ENCODE measurements around the gene SERTAD1.
A peak's percentile ranks its signal among the peaks of the same experiment; 100 is the strongest.

The SERTAD1 gene

GRCh38 chr19:40407714-40408597 is 17.8 kb downstream of the SERTAD1 start:
- DNase-seq (ENCODE audit: low spot score) = no peak
- H4K8ac ChIP-seq (ENCODE audit: low read depth, low read length) = no peak overlapping the region
- H3K9me3 ChIP-seq (replicated peaks in 1 of 2; ENCODE audit: control insufficient read depth in 2 of 2, insufficient read depth in 1 of 2, low read depth in 1 of 2, low read length in 2 of 2) = no peaks in the 10 kb centered on the region
- H3K4me3 ChIP-seq (ENCODE audit: low read length in 2 of 2) = no peak overlapping the region
- peak overlapping the region; percentile 73 for H2BK12ac ChIP-seq (ENCODE audit: low read length)
- H2BK15ac ChIP-seq (ENCODE audit: low read length) = peak overlapping the region; percentile 83
- no peak overlapping the region for H3K4me2 ChIP-seq (ENCODE audit: insufficient read depth, low read length, poor library complexity, severe bottlenecking)
- H3K79me1 ChIP-seq (ENCODE audit: low read depth, low read length) = peaks cover 1% of the 10 kb centered on the region
- no CpG with 5 or more reads among the region's 22 CpGs for WGBS, 2 donors (ENCODE audit: extremely low coverage in 2 of 2, insufficient read length in 2 of 2, insufficient replicate concordance in 1 of 2)
- H4K91ac ChIP-seq (ENCODE audit: low read depth, low read length, poor library complexity) = peak overlapping the region; percentile 94
- no peak overlapping the region for H3K9ac ChIP-seq (ENCODE audit: low read depth, low read length, poor library complexity)
- H3K27me3 ChIP-seq (ENCODE audit: control insufficient read depth in 3 of 3, insufficient read depth in 3 of 3, low read depth in 1 of 3, low read length in 3 of 3) = no peaks in the 10 kb centered on the region
- H3K27ac ChIP-seq (replicated peaks; ENCODE audit: low read length) = no peak overlapping the region
- no peaks in the 10 kb centered on the region for H3K36me3 ChIP-seq (replicated peaks in 1 of 2; ENCODE audit: control insufficient read depth in 2 of 2, insufficient read depth in 2 of 2, low read length in 2 of 2)
- peak overlapping the region; percentile 47 for H3K14ac ChIP-seq (ENCODE audit: low read length)
- peak overlapping the region; percentile 97 for H2AK5ac ChIP-seq (ENCODE audit: low read depth, low read length)
- no peak overlapping the region for H2AFZ ChIP-seq (ENCODE audit: low read length)
- H2BK120ac ChIP-seq (ENCODE audit: low read depth, low read length) = peak overlapping the region; percentile 87
- no peak overlapping the region for H2BK5ac ChIP-seq (ENCODE audit: low read length)
- H3K23ac ChIP-seq (ENCODE audit: low read depth, low read length, poor library complexity) = peak overlapping the region; percentile 85
- H3K18ac ChIP-seq (ENCODE audit: low read length) = peak overlapping the region; percentile 64
- peak overlapping the region; percentile 98 for H3K4ac ChIP-seq (ENCODE audit: low read length)
- peaks cover 16 to 19% of the 10 kb centered on the region in 2 donors for H3K4me1 ChIP-seq (ENCODE audit: control insufficient read depth in 2 of 2, insufficient read depth in 1 of 2, low read depth in 1 of 2, low read length in 2 of 2)

GRCh38 chr19:40403262-40403984 is 22.4 kb downstream of the SERTAD1 start:
- no peaks in the 10 kb centered on the region for H3K9me3 ChIP-seq (replicated peaks in 1 of 2; ENCODE audit: control insufficient read depth in 2 of 2, insufficient read depth in 1 of 2, low read depth in 1 of 2, low read length in 2 of 2)
- no peak overlapping the region for H4K91ac ChIP-seq (ENCODE audit: low read depth, low read length, poor library complexity)
- H3K79me1 ChIP-seq (ENCODE audit: low read depth, low read length) = peaks cover 1% of the 10 kb centered on the region
- peak; percentile 91 for DNase-seq (ENCODE audit: low spot score)
- no peak overlapping the region for H2AK5ac ChIP-seq (ENCODE audit: low read depth, low read length)
- H2BK5ac ChIP-seq (ENCODE audit: low read length) = peak overlapping the region; percentile 63
- no peak overlapping the region for H3K4ac ChIP-seq (ENCODE audit: low read length)
- H3K4me2 ChIP-seq (ENCODE audit: insufficient read depth, low read length, poor library complexity, severe bottlenecking) = peak overlapping the region; percentile 97
- H3K27ac ChIP-seq (replicated peaks; ENCODE audit: low read length) = peak overlapping the region; percentile 84
- H2BK15ac ChIP-seq (ENCODE audit: low read length) = peak overlapping the region; percentile 67
- no peak overlapping the region for H2BK12ac ChIP-seq (ENCODE audit: low read length)
- peaks cover 0 to 2% (median 0%) of the 10 kb centered on the region in 3 experiments for H3K27me3 ChIP-seq (ENCODE audit: control insufficient read depth in 3 of 3, insufficient read depth in 3 of 3, low read depth in 1 of 3, low read length in 3 of 3)
- H3K9ac ChIP-seq (ENCODE audit: low read depth, low read length, poor library complexity) = peak overlapping the region; percentile 91
- no peak overlapping the region for H3K23ac ChIP-seq (ENCODE audit: low read depth, low read length, poor library complexity)
- no peak overlapping the region for H2BK120ac ChIP-seq (ENCODE audit: low read depth, low read length)
- peak overlapping the region; percentile 71 to 81 for H3K4me3 ChIP-seq (ENCODE audit: low read length in 2 of 2)
- peaks cover 1 to 13% of the 10 kb centered on the region in 2 donors for H3K4me1 ChIP-seq (ENCODE audit: control insufficient read depth in 2 of 2, insufficient read depth in 1 of 2, low read depth in 1 of 2, low read length in 2 of 2)
- no peak overlapping the region for H4K8ac ChIP-seq (ENCODE audit: low read depth, low read length)
- no peaks in the 10 kb centered on the region for H3K36me3 ChIP-seq (replicated peaks in 1 of 2; ENCODE audit: control insufficient read depth in 2 of 2, insufficient read depth in 2 of 2, low read length in 2 of 2)
- no CpG with 5 or more reads among the region's 41 CpGs for WGBS, 2 donors (ENCODE audit: extremely low coverage in 2 of 2, insufficient read length in 2 of 2, insufficient replicate concordance in 1 of 2)
- peak overlapping the region; percentile 94 for H2AFZ ChIP-seq (ENCODE audit: low read length)
- peak overlapping the region; percentile 98 for H3K18ac ChIP-seq (ENCODE audit: low read length)
- H3K14ac ChIP-seq (ENCODE audit: low read length) = peak overlapping the region; percentile 97

- Histone ChIP-seq H3K9me3 (replicated peaks in 1 of 2; ENCODE audit: control insufficient read depth in 2 of 2, insufficient read depth in 1 of 2, low read depth in 1 of 2, low read length in 2 of 2) (no peaks in the 10 kb centered on the region), H3K18ac (ENCODE audit: low read length) (no peak overlapping the region), H2BK120ac (ENCODE audit: low read depth, low read length) (no peak overlapping the region), H3K4me2 (ENCODE audit: insufficient read depth, low read length, poor library complexity, severe bottlenecking) (no peak overlapping the region), H3K79me1 (ENCODE audit: low read depth, low read length) (peaks cover 1% of the 10 kb centered on the region), H3K36me3 (replicated peaks in 1 of 2; ENCODE audit: control insufficient read depth in 2 of 2, insufficient read depth in 2 of 2, low read length in 2 of 2) (no peaks in the 10 kb centered on the region), H3K4me1 (ENCODE audit: control insufficient read depth in 2 of 2, insufficient read depth in 1 of 2, low read depth in 1 of 2, low read length in 2 of 2) (peaks cover 1 to 16% of the 10 kb centered on the region in 2 donors), H4K8ac (ENCODE audit: low read depth, low read length) (no peak overlapping the region), H2BK12ac (ENCODE audit: low read length) (no peak overlapping the region), H4K91ac (ENCODE audit: low read depth, low read length, poor library complexity) (no peak overlapping the region), H3K27me3 (ENCODE audit: control insufficient read depth in 3 of 3, insufficient read depth in 3 of 3, low read depth in 1 of 3, low read length in 3 of 3) (peaks cover 0 to 4% (median 0%) of the 10 kb centered on the region in 3 experiments), H3K14ac (ENCODE audit: low read length) (no peak overlapping the region), H2BK15ac (ENCODE audit: low read length) (no peak overlapping the region), H3K4me3 (ENCODE audit: low read length in 2 of 2) (no peak overlapping the region), H3K23ac (ENCODE audit: low read depth, low read length, poor library complexity) (no peak overlapping the region), H2AFZ (ENCODE audit: low read length) (no peak overlapping the region), H2BK5ac (ENCODE audit: low read length) (no peak overlapping the region), H3K9ac (ENCODE audit: low read depth, low read length, poor library complexity) (no peak overlapping the region), H3K27ac (replicated peaks; ENCODE audit: low read length) (no peak overlapping the region), H2AK5ac (ENCODE audit: low read depth, low read length) (no peak overlapping the region), H3K4ac (ENCODE audit: low read length) (no peak overlapping the region)
- DNase-seq (ENCODE audit: low spot score) = no peak
- WGBS, 2 donors (ENCODE audit: extremely low coverage in 2 of 2, insufficient read length in 2 of 2, insufficient replicate concordance in 1 of 2) = no CpG with 5 or more reads among the region's 3 CpGs
These were observed 25.2 kb downstream of the SERTAD1 start for GRCh38 chr19:40400559-40400958.

Measured in neuronal stem cell (in vitro differentiated cells).